HepG2 (cell line): ENCODE measurements around the gene CLCN2. TPM values are rescaled to one million over a fixed set of nuclear protein-coding genes. Genes with fewer than 3 reads are reported as not detected.

Experiments
- E2F5 ChIP-seq: sonication (generic); formaldehyde crosslinking; conservative IDR thresholded peaks from 2 replicates; pipeline ENCODE4 v1.4.0; 2020; ENCODE audit warnings: missing genetic modification reagents
- FOXP4 ChIP-seq: sonication (generic); formaldehyde crosslinking; IDR thresholded peaks from 2 replicates; pipeline ENCODE4 v1.4.0; 2020; ENCODE audit warnings: missing genetic modification reagents
- GTF3A ChIP-seq: sonication (generic); formaldehyde crosslinking; conservative IDR thresholded peaks from 2 replicates; pipeline ENCODE4 v1.4.0; 2020; ENCODE audit warnings: mild to moderate bottlenecking, missing genetic modification reagents
- HMG20B ChIP-seq: conservative IDR thresholded peaks from 2 replicates; pipeline ENCODE4 v1.6.1; 2016; ENCODE audit warnings: missing genetic modification reagents, missing compliant biosample characterization
- KLF12 ChIP-seq: sonication (generic); formaldehyde crosslinking; IDR thresholded peaks from 2 replicates; pipeline ENCODE4 v1.4.0; 2020; ENCODE audit warnings: missing genetic modification reagents, borderline replicate concordance
- LCORL ChIP-seq, 2 experiments: fragments of 450-650 bp in 1 of 2; sonication (generic) in 1 of 2; formaldehyde crosslinking in 1 of 2; IDR thresholded peaks; 2 replicates each; pipeline versions ENCODE4 v1.5.0 to v1.6.1; 2017 to 2020; ENCODE audit warnings: antibody characterized with exemption in 1 of 2, missing genetic modification reagents in 1 of 2
- MIER2 ChIP-seq: IDR thresholded peaks from 2 replicates; pipeline ENCODE4 v1.6.1; 2016; ENCODE audit warnings: missing biosample characterization, missing genetic modification reagents
- PAF1 ChIP-seq: IDR thresholded peaks from 2 replicates; pipeline ENCODE4 v1.6.1; 2016; ENCODE audit warnings: missing genetic modification reagents, missing compliant biosample characterization
- SALL2 ChIP-seq: sonication (generic); formaldehyde crosslinking; IDR thresholded peaks from 2 replicates; pipeline ENCODE4 v1.8.1; 2023; ENCODE audit warnings: mild to moderate bottlenecking, missing genetic modification reagents, inconsistent platforms
- SKIL ChIP-seq: sonication (generic); formaldehyde crosslinking; IDR thresholded peaks from 2 replicates; pipeline ENCODE4 v1.8.0; 2022; ENCODE audit warnings: missing genetic modification reagents, mild to moderate bottlenecking, moderate library complexity, borderline replicate concordance
- TFDP2 ChIP-seq: sonication (generic); formaldehyde crosslinking; IDR thresholded peaks from 2 replicates; pipeline ENCODE4 v1.4.0; 2020; ENCODE audit warnings: missing genetic modification reagents
- YY1 ChIP-seq: IDR thresholded peaks from 2 replicates; pipeline ENCODE4 v1.6.1; 2011; ENCODE audit warnings: low read length, low read depth, moderate library complexity, mild to moderate bottlenecking; ENCODE audit not compliant: insufficient read depth, insufficient replicate concordance
- ZNF275 ChIP-seq: sonication (generic); formaldehyde crosslinking; IDR thresholded peaks from 2 replicates; pipeline ENCODE4 v1.8.0; 2022; ENCODE audit warnings: missing genetic modification reagents, mild to moderate bottlenecking, inconsistent platforms, borderline replicate concordance
- ZNF354B ChIP-seq: sonication (generic); formaldehyde crosslinking; IDR thresholded peaks from 2 replicates; pipeline ENCODE4 v1.8.0; 2022; ENCODE audit warnings: mild to moderate bottlenecking, missing genetic modification reagents
- ZNF549 ChIP-seq: sonication (generic); formaldehyde crosslinking; IDR thresholded peaks from 2 replicates; pipeline ENCODE4 v1.5.0; 2020; ENCODE audit warnings: missing genetic modification reagents
- polyA plus RNA-seq, 8 experiments: library from polyadenylated mRNA; depleted of rRNA in 3 of 8; stranded (reverse) in 7 of 8; unstranded in 1 of 8; fragments of >200 nt; fragmentation: Illumina TruSeq in 4 of 8; extraction: Trizol in 4 of 8; gene quantifications; 2 replicates each; pipeline versions ENCODE4 v1.2.1 to v1.2.3, GENCODE V29; 2011 to 2016; ENCODE audit warnings: low read depth in 4 of 8, missing spikeins in 1 of 8, mixed read lengths in 1 of 8; ENCODE audit not compliant: insufficient read depth in 1 of 8
- total RNA-seq, 5 experiments: library from RNA; depleted of rRNA; stranded (reverse); fragments of >200 nt; fragmentation: Illumina TruSeq; extraction: Trizol; gene quantifications; 2 replicates each; pipeline ENCODE4 v1.2.3, GENCODE V29; 2016; ENCODE audit warnings: low read depth in 1 of 5

The CLCN2 gene
- total and polyA plus RNA-seq, 2 of the 13 experiments (the other 11 are each of a cell fraction or from before 2014, with no cell fraction given), result 11.4 to 13.5 TPM

- TF ChIP-seq ZNF354B (CRISPR knock-in tag), result no peak
- TF ChIP-seq MIER2, result peak; percentile 50; the same call in 1 of the 2 replicates
- no peak; the same call in 1 of the 2 replicates for TF ChIP-seq GTF3A (CRISPR knock-in tag)
- peak; percentile 70; the same call in 1 of the 2 replicates for TF ChIP-seq HMG20B (CRISPR knock-in tag)
- TF ChIP-seq YY1, result peak; percentile 27
- peak; percentile 93 for TF ChIP-seq PAF1 (CRISPR knock-in tag)
- 0 out of 2 replicates have a peak, but pooled peaks have one; percentile 10 for TF ChIP-seq SKIL
- TF ChIP-seq SALL2 (CRISPR knock-in tag), result peak; percentile 86; the same call in 1 of the 2 replicates
- peak; percentile 82; the same call in 1 of the 2 replicates for TF ChIP-seq ZNF275 (CRISPR knock-in tag)
- TF ChIP-seq ZNF549, result no peak
- TF ChIP-seq LCORL (IDR thresholded peaks at IDR 0.05), result no peak
- peak; percentile 86; the same call in 1 of the 2 replicates for TF ChIP-seq LCORL (CRISPR knock-in tag; IDR thresholded peaks at IDR 0.05)
- TF ChIP-seq TFDP2 (CRISPR knock-in tag), result peak; percentile 84
- TF ChIP-seq FOXP4 (CRISPR knock-in tag), result peak; percentile 63; the same call in 1 of the 2 replicates
- peak; percentile 75; the same call in 1 of the 2 replicates for TF ChIP-seq KLF12 (CRISPR knock-in tag)
- TF ChIP-seq E2F5, result no peak; the same call in 1 of the 2 replicates
These were observed 1.5 kb upstream of the CLCN2 start (continued) for GRCh38 chr3:184362668-184363546.
